GM18526 (cell line): ENCODE measurements around the gene ACCSL.

Experiments used
- POLR2A ChIP-seq: IDR thresholded peaks from 3 replicates; pipeline ENCODE4 v1.6.1; 2011; ENCODE audit not compliant: insufficient read length; ENCODE audit errors: extremely low read depth

The ACCSL gene

GRCh38 chr11:44047931-44048431, at the start of gene ACCSL:
Gene ACCSL, plus strand, starts transcription at chr11:44047981. Its CDS starts 56 bp downstream, at chr11:44048037.
- no peak for TF ChIP-seq POLR2A

- TF ChIP-seq POLR2A: no peak
Measured at GRCh38 chr11:43998308-43998707, 49.5 kb upstream of the ACCSL start.

GRCh38 chr11:44000731-44001130, 47.0 kb upstream of the ACCSL start:
- TF ChIP-seq POLR2A: no peak

GRCh38 chr11:44002191-44003093, 45.3 kb upstream of the ACCSL start:
- TF ChIP-seq POLR2A: no peak

GRCh38 chr11:44003736-44004451, 43.9 kb upstream of the ACCSL start:
- no peak for TF ChIP-seq POLR2A

- TF ChIP-seq POLR2A: no peak
Measured at GRCh38 chr11:44004452-44005062, 43.2 kb upstream of the ACCSL start.

- TF ChIP-seq POLR2A: no peak
Measured at GRCh38 chr11:44005063-44005701, 42.6 kb upstream of the ACCSL start.

GRCh38 chr11:44005956-44006355, 41.8 kb upstream of the ACCSL start:
- TF ChIP-seq POLR2A: no peak

- TF ChIP-seq POLR2A: no peak
Measured at GRCh38 chr11:44006917-44007361, 40.8 kb upstream of the ACCSL start.

GRCh38 chr11:44007481-44008087, 40.2 kb upstream of the ACCSL start:
- no peak for TF ChIP-seq POLR2A

- TF ChIP-seq POLR2A: no peak
Measured at GRCh38 chr11:44008088-44008501, 39.7 kb upstream of the ACCSL start.

- TF ChIP-seq POLR2A: no peak
Measured at GRCh38 chr11:44008698-44009097, 39.1 kb upstream of the ACCSL start.

GRCh38 chr11:44010789-44011251, 37.0 kb upstream of the ACCSL start:
- no peak for TF ChIP-seq POLR2A

- no peak for TF ChIP-seq POLR2A
Measured at GRCh38 chr11:44011797-44012196, 36.0 kb upstream of the ACCSL start.
